CD14-positive monocyte (primary cell): ENCODE results near the gene CEACAM1. TPM values are rescaled to one million over a fixed set of nuclear protein-coding genes. Genes with fewer than 3 reads are reported as not detected.

ENCODE experiments used
- DNase-seq, 3 donors: peaks; one replicate each; pipeline ENCODE4 v3.0.0-alpha.2; 2011 to 2022
- H2AFZ ChIP-seq: 2 replicates; pipeline ENCODE4 v1.6.0; 2012; ENCODE audit warnings: mild to moderate bottlenecking, low read depth, low read length, inconsistent platforms; ENCODE audit not compliant: insufficient read depth, poor library complexity, severe bottlenecking
- H3K27ac ChIP-seq, 2 donors: 1 replicate in 1 of 2; 2 replicates in 1 of 2; pipeline ENCODE4 v1.5.1; 2012 to 2013; ENCODE audit warnings: low read length in 2 of 2, control low read depth in 1 of 2, inconsistent platforms in 1 of 2, low read depth in 1 of 2, mild to moderate bottlenecking in 1 of 2
- H3K27me3 ChIP-seq, 2 donors: one replicate each; pipeline versions ENCODE4 v1.6.0 to v1.6.1; 2011 to 2013; ENCODE audit warnings: low read length in 2 of 2; ENCODE audit not compliant: control insufficient read depth in 2 of 2, insufficient read depth in 2 of 2
- H3K36me3 ChIP-seq, 2 donors: replicated peaks in 1 of 2; 1 replicate in 1 of 2; 2 replicates in 1 of 2; pipeline versions ENCODE4 v1.5.1 to v1.6.1; 2012 to 2013; ENCODE audit warnings: low read length in 2 of 2, control low read depth in 1 of 2, inconsistent platforms in 1 of 2, mild to moderate bottlenecking in 1 of 2; ENCODE audit not compliant: insufficient read depth in 2 of 2, control insufficient read depth in 1 of 2
- H3K4me1 ChIP-seq, 2 donors: 1 replicate in 1 of 2; 2 replicates in 1 of 2; pipeline versions ENCODE4 v1.5.1 to v1.6.1; 2012 to 2013; ENCODE audit warnings: low read length in 2 of 2, control low read depth in 1 of 2, inconsistent platforms in 1 of 2, mild to moderate bottlenecking in 1 of 2, moderate library complexity in 1 of 2; ENCODE audit not compliant: insufficient read depth in 2 of 2, control insufficient read depth in 1 of 2
- H3K4me2 ChIP-seq: replicated peaks from 2 replicates; pipeline ENCODE3; 2012; ENCODE audit warnings: low read length, moderate library complexity, mild to moderate bottlenecking; ENCODE audit not compliant: poor library complexity, severe bottlenecking; ENCODE audit errors: extremely low read depth
- H3K4me3 ChIP-seq, 3 experiments: fragments of 200-600 bp in 1 of 3; sonication (generic) in 1 of 3; replicated peaks in 1 of 3; 1 replicate in 2 of 3; 2 replicates in 1 of 3; pipeline ENCODE4 v1.5.1; 2011 to 2013; ENCODE audit warnings: low read length in 3 of 3, mild to moderate bottlenecking in 3 of 3, control low read depth in 2 of 3, low read depth in 2 of 3, inconsistent platforms in 1 of 3, moderate library complexity in 1 of 3
- H3K79me2 ChIP-seq: 2 replicates; pipeline ENCODE4 v1.6.0; 2012; ENCODE audit warnings: mild to moderate bottlenecking, control low read depth, inconsistent platforms, low read length, moderate library complexity; ENCODE audit not compliant: insufficient read depth
- H3K9ac ChIP-seq: 2 replicates; pipeline ENCODE4 v1.6.0; 2017; ENCODE audit warnings: low read length, mild to moderate bottlenecking; ENCODE audit not compliant: insufficient read depth, poor library complexity, severe bottlenecking
- H3K9me3 ChIP-seq, 2 donors: replicated peaks in 1 of 2; 1 replicate in 1 of 2; 2 replicates in 1 of 2; pipeline versions ENCODE4 v1.5.1 to v1.6.1; 2012 to 2013; ENCODE audit warnings: low read length in 2 of 2, control low read depth in 1 of 2; ENCODE audit not compliant: control insufficient read depth in 1 of 2, insufficient read depth in 1 of 2
- H4K20me1 ChIP-seq: 2 replicates; pipeline ENCODE4 v1.6.0; 2012; ENCODE audit warnings: mild to moderate bottlenecking, low read length, control low read depth, moderate library complexity; ENCODE audit not compliant: insufficient read depth
- H3K27ac Mint-ChIP-seq, 7 donors: one replicate each; pipeline ENCODE4 v1.8.0; 2020; ENCODE audit warnings: mild to moderate bottlenecking in 7 of 7, mixed read lengths in 7 of 7, moderate library complexity in 6 of 7, inconsistent platforms in 2 of 7
- H3K27me3 Mint-ChIP-seq, 3 donors: one replicate each; pipeline ENCODE4 v1.8.0; 2021 to 2022; ENCODE audit warnings: low read depth in 3 of 3, mild to moderate bottlenecking in 3 of 3, mixed read lengths in 3 of 3, moderate library complexity in 3 of 3, inconsistent platforms in 1 of 3
- H3K36me3 Mint-ChIP-seq, 2 donors: one replicate each; pipeline ENCODE4 v1.8.0; 2020; ENCODE audit warnings: mixed read lengths in 2 of 2, inconsistent platforms in 1 of 2, mild to moderate bottlenecking in 1 of 2
- H3K4me1 Mint-ChIP-seq: one replicate; pipeline ENCODE4 v1.8.0; 2020; ENCODE audit warnings: mild to moderate bottlenecking, mixed read lengths
- H3K4me3 Mint-ChIP-seq, 2 donors: one replicate each; pipeline ENCODE4 v1.8.0; 2020; ENCODE audit warnings: mild to moderate bottlenecking in 2 of 2, mixed read lengths in 2 of 2, moderate library complexity in 1 of 2
- H3K9me3 Mint-ChIP-seq, 7 donors: one replicate each; pipeline ENCODE4 v1.8.0; 2020 to 2022; ENCODE audit warnings: mixed read lengths in 7 of 7, mild to moderate bottlenecking in 6 of 7, moderate library complexity in 6 of 7, inconsistent platforms in 2 of 7
- WGBS: methylation state at CpG from one replicate; pipeline ENCODE4 v1.1.5; 2013; ENCODE audit warnings: missing lambda C conversion rate; ENCODE audit not compliant: insufficient coverage; 5-methylcytosine and 5-hydroxymethylcytosine counted together
- intact Hi-C, 2 donors: fragments of 100-400 bp; cut with micrococcal nuclease; formaldehyde crosslinking; loops; one replicate each; pipeline versions ENCODE4 v1.15.0 to v1.15.1; 2023
- polyA minus RNA-seq: library from RNA; depleted of rRNA, polyadenylated mRNA; stranded (reverse); fragments of >200 nt; gene quantifications from 2 replicates; pipeline ENCODE4 v1.2.3, GENCODE V29; 2012
- polyA plus RNA-seq, 3 donors: library from polyadenylated mRNA; depleted of rRNA in 1 of 3; unstranded in 2 of 3; stranded (reverse) in 1 of 3; fragments of 300-500 nt in 2 of 3; fragments of >200 nt in 1 of 3; fragmentation: Illumina TruSeq in 2 of 3; gene quantifications; 1 replicate in 2 of 3; 2 replicates in 1 of 3; pipeline ENCODE4 v1.2.3, GENCODE V29; 2012 to 2021
- total RNA-seq, 12 experiments: library from RNA in 1 of 12; stranded (reverse) in 1 of 12; fragments of 120-200 nt in 1 of 12; gene quantifications; one replicate each; pipeline ENCODE4 v1.2.4 and lab custom pipeline; 2013 to 2026; ENCODE audit warnings: mixed read lengths in 6 of 12, inconsistent platforms in 1 of 12
- TF ChIP-seq, protein P1 (sequence below): fragments of 200-600 bp; IDR thresholded peaks from one replicate; pipeline ENCODE4 v1.8.0; 2022; ENCODE audit warnings: antibody characterized with exemption, mild to moderate bottlenecking

Gene CEACAM1
- 0.31 TPM for total RNA-seq (2013)
- polyA plus RNA-seq (under 1 TPM; 0.09 to 0.40 (median 0.22) TPM), polyA minus RNA-seq (0.32 TPM in 1 of 2 replicates, not detected in the other), total RNA-seq (lab: John Stamatoyannopoulos, UW) (0 to 1.4 (median 0.12) reads per million in 11 experiments)

DNA sequence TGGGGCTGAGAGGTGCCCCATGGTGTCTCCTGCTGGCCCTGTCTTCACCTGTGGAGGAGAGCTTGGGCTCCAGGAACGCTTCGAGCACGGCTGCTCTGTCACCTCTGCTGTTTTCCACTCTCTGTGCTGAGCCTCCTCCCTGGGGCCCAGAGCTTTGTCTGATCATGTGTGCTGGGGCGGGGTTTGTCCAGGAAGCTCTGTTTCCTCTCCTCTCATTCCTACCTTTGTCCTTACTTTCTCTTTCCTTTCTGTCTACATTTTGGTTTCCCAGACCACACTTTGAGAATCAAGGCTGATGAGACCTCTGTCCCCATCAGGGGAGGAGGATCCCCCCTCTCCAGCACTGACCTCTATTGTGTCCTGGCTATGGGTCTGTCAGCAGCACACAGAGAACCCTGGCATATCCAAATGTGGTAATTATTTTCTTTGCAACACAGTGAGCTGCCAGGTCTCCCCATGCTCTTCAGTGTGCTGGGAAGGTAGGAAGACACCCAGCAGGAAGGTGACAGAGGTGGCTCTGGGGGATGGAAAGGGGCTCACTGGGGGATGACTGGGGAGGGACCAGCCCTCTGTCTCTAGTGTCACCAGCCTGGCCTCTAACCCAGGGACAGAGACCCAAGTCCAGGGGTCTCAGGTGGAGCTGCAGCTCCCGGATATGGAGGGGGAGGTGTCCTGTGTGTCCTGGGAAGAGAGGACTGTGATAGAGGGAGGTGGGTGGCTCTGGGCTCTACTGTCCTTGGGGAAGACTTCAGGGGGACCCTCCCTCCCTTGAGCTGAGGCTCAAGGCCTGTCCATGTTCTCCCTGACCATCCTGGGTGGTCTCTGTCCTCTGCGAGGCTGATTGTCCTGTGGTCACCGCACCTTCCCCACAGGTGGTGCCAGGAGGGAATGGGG, at the start of gene CEACAM1:
CEACAM1 (minus strand) TSS at position 128 of the 894 bp plus-strand sequence; CDS start at position 21, 107 bp downstream.
- H3K4me1 ChIP-seq, result peaks cover 19 to 23% of the 10 kb centered on the region in 2 donors
- no peaks in the 10 kb centered on the region for H3K9me3 Mint-ChIP-seq
- no peak within 1 kb of the TSS for H3K27ac ChIP-seq
- no peaks in the 10 kb centered on the region for H3K36me3 Mint-ChIP-seq
- H3K79me2 ChIP-seq, result no peaks in the 10 kb centered on the region
- peak within 1 kb of the TSS in 3 of 7 donors; percentile 39 to 86 (median 59) for H3K27ac Mint-ChIP-seq
- no peaks in the 10 kb centered on the region for H3K27me3 ChIP-seq
- no peaks in the 10 kb centered on the region for H3K36me3 ChIP-seq
- intact Hi-C loops, result loop anchor here (1.0 to 2.0 kb wide), 2 partner anchors 78 kb away; no protein-coding TSS in a partner anchor
- peak in 1 of 3 donors; percentile 2 for DNase-seq
- peak within 1 kb of the TSS in 1 of 3 experiments; percentile 27 for H3K4me3 ChIP-seq
- peaks cover 3 to 15% (median 12%) of the 10 kb centered on the region in 3 donors for H3K27me3 Mint-ChIP-seq
- 0% methylated on average over 1 of the region's 7 CpGs for WGBS
- peak within 1 kb of the TSS; percentile 16 for H3K9ac ChIP-seq
- peak within 1 kb of the TSS; percentile 57 to 89 for H3K4me3 Mint-ChIP-seq
- H4K20me1 ChIP-seq, result no peaks in the 10 kb centered on the region
- TF ChIP-seq, protein P1, sequence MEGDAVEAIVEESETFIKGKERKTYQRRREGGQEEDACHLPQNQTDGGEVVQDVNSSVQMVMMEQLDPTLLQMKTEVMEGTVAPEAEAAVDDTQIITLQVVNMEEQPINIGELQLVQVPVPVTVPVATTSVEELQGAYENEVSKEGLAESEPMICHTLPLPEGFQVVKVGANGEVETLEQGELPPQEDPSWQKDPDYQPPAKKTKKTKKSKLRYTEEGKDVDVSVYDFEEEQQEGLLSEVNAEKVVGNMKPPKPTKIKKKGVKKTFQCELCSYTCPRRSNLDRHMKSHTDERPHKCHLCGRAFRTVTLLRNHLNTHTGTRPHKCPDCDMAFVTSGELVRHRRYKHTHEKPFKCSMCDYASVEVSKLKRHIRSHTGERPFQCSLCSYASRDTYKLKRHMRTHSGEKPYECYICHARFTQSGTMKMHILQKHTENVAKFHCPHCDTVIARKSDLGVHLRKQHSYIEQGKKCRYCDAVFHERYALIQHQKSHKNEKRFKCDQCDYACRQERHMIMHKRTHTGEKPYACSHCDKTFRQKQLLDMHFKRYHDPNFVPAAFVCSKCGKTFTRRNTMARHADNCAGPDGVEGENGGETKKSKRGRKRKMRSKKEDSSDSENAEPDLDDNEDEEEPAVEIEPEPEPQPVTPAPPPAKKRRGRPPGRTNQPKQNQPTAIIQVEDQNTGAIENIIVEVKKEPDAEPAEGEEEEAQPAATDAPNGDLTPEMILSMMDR, result no peak
- peak within 1 kb of the TSS; percentile 61 for H2AFZ ChIP-seq
- H3K9me3 ChIP-seq, result no peaks in the 10 kb centered on the region
- H3K4me1 Mint-ChIP-seq, result peaks cover 23% of the 10 kb centered on the region
- peak within 1 kb of the TSS; percentile 37 for H3K4me2 ChIP-seq

DNA sequence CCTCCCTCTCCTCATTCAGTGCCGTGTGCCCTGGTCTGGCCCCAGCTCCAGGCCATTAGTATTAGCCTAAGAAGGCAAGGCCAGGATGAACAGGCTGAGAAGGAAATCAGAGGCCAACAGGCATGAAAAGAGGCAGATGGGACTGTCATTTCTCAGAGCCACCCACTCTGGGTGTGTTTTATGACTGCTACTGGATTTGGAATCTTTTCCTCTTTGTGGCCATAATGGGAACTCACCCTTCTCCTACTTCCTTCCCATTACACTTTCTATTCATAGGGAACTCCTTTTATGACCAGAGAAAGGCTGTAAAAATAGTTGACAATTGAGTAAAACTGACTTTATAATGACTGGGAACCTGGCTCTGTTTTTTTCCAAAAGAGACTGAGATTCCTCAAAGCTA, 48.7 kb upstream of the CEACAM1 start:
- Mint-ChIP-seq H3K9me3 (no peaks in the 10 kb centered on the region), H3K27ac (no peak overlapping the region), H3K4me3 (no peak overlapping the region), H3K4me1 (peaks cover 24% of the 10 kb centered on the region), H3K36me3 (no peaks in the 10 kb centered on the region), H3K27me3 (peaks cover 0 to 3% (median 3%) of the 10 kb centered on the region in 3 donors)
- 80% methylated on average over 1 of the region's 1 CpG for WGBS
- H3K79me2 ChIP-seq, result no peaks in the 10 kb centered on the region
- no peak for DNase-seq
- TF ChIP-seq, protein P1, result no peak
- H3K27ac ChIP-seq, result no peak overlapping the region
- H2AFZ ChIP-seq, result no peak overlapping the region
- intact Hi-C loops, result no loop called here
- no peak overlapping the region for H3K9ac ChIP-seq
- H3K4me2 ChIP-seq, result no peak overlapping the region
- H4K20me1 ChIP-seq, result no peaks in the 10 kb centered on the region
- no peaks in the 10 kb centered on the region for H3K27me3 ChIP-seq
- H3K36me3 ChIP-seq, result no peaks in the 10 kb centered on the region
- no peak overlapping the region for H3K4me3 ChIP-seq
- no peaks in the 10 kb centered on the region for H3K9me3 ChIP-seq
- peaks cover 9% of the 10 kb centered on the region in 2 donors for H3K4me1 ChIP-seq
